Body of pancreas (tissue), 4 donors: ENCODE results near the gene AMZ2. TPM values are rescaled to one million over a fixed set of nuclear protein-coding genes. Genes with fewer than 3 reads are reported as not detected.

Experiments
- ATAC-seq: fragments of 150-250 bp; one replicate; pipeline ENCODE4 v1.9.1; 2016
- DNase-seq, 4 donors: peaks; one replicate each; pipeline ENCODE4 v3.0.0-alpha.2; 2019
- H3K27ac ChIP-seq, 4 donors: fragments of 200-600 bp; sonication (generic); 1 replicate in 3 of 4; 2 replicates in 1 of 4; pipeline versions ENCODE4 v1.5.1 to v1.6.1; 2016 to 2019; ENCODE audit warnings: mild to moderate bottlenecking in 1 of 4, mixed read lengths in 1 of 4, moderate library complexity in 1 of 4
- H3K27me3 ChIP-seq, 2 donors: fragments of 200-600 bp; sonication (generic); one replicate each; pipeline ENCODE4 v1.6.0; 2016; ENCODE audit warnings: mild to moderate bottlenecking in 1 of 2
- H3K36me3 ChIP-seq, 2 donors: fragments of 200-600 bp; sonication (generic); replicated peaks in 1 of 2; 2 replicates each; pipeline ENCODE4 v1.5.1; 2016; ENCODE audit warnings: low read depth in 2 of 2; ENCODE audit not compliant: insufficient read depth in 1 of 2
- H3K4me1 ChIP-seq: fragments of 200-600 bp; sonication (generic); one replicate; pipeline ENCODE4 v1.6.0; 2016
- H3K4me3 ChIP-seq, 2 donors: fragments of 200-600 bp; sonication (generic); 1 replicate in 1 of 2; 2 replicates in 1 of 2; pipeline ENCODE4 v1.5.1; 2016 to 2019
- H3K9me3 ChIP-seq, 3 donors: fragments of 200-600 bp; sonication (generic); 1 replicate in 2 of 3; 2 replicates in 1 of 3; pipeline ENCODE4 v1.5.1; 2016
- POLR2A ChIP-seq, 3 donors: fragments of 450-650 bp; IDR thresholded peaks; one replicate each; pipeline ENCODE4 v1.6.1; 2016; ENCODE audit warnings: antibody characterized with exemption in 3 of 3, mild to moderate bottlenecking in 2 of 3
- WGBS, 2 donors: methylation state at CpG; one replicate each; pipeline ENCODE4 v1.1.5; 2017; 5-methylcytosine and 5-hydroxymethylcytosine counted together
- intact Hi-C: fragments of 100-400 bp; cut with DNase I; formaldehyde crosslinking; loops from one replicate; pipeline ENCODE4 v1.15.1; 2023
- total RNA-seq, 2 donors: library from RNA; depleted of rRNA; stranded (reverse); fragments of >200 nt; gene quantifications; one replicate each; pipeline ENCODE4 v1.1.0, GENCODE V29; 2016
- TF ChIP-seq, protein P1 (sequence below), 7 experiments: fragments of 450-650 bp in 4 of 7; fragments of 200-600 bp in 3 of 7; sonication (generic) in 3 of 7; IDR thresholded peaks; one replicate each; pipeline ENCODE4 v1.5.1; 2016 to 2019; ENCODE audit warnings: antibody characterized with exemption in 7 of 7

The AMZ2 gene
- total RNA-seq, 2 donors from 2014 or later = 23.3 to 28.3 TPM

DNA sequence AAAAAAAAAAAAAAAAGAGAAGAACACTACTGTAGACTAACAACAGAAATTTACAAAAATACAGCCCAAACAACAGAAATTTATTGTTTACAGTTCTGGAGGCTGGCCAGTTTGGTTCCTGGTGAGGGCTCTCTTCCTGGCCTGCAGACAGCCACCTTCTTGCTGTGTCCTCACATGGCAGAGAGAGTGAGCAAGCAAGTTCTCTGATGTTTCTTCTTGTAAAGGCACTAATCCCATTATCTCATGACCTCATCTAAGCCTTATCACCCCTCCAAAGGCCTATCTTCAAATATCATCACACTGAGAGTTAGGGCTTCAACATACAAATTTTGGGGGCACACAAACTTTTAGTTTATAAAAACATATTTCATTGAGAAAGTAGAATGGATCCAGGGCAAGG, 50.8 kb downstream of the AMZ2 start:
- intact Hi-C loops = no loop called here
- Histone ChIP-seq H3K27ac (no peak overlapping the region), H3K4me3 (no peak overlapping the region), H3K36me3 (no peaks in the 10 kb centered on the region), H3K4me1 (no peaks in the 10 kb centered on the region), H3K9me3 (no peaks in the 10 kb centered on the region), H3K27me3 (no peaks in the 10 kb centered on the region)
- TF ChIP-seq, protein P1, sequence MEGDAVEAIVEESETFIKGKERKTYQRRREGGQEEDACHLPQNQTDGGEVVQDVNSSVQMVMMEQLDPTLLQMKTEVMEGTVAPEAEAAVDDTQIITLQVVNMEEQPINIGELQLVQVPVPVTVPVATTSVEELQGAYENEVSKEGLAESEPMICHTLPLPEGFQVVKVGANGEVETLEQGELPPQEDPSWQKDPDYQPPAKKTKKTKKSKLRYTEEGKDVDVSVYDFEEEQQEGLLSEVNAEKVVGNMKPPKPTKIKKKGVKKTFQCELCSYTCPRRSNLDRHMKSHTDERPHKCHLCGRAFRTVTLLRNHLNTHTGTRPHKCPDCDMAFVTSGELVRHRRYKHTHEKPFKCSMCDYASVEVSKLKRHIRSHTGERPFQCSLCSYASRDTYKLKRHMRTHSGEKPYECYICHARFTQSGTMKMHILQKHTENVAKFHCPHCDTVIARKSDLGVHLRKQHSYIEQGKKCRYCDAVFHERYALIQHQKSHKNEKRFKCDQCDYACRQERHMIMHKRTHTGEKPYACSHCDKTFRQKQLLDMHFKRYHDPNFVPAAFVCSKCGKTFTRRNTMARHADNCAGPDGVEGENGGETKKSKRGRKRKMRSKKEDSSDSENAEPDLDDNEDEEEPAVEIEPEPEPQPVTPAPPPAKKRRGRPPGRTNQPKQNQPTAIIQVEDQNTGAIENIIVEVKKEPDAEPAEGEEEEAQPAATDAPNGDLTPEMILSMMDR (IDR thresholded peaks at IDR 0.05) = no peak
- no peak for TF ChIP-seq POLR2A (IDR thresholded peaks at IDR 0.05)
- DNase-seq (no peak), ATAC-seq (no peak)

DNA sequence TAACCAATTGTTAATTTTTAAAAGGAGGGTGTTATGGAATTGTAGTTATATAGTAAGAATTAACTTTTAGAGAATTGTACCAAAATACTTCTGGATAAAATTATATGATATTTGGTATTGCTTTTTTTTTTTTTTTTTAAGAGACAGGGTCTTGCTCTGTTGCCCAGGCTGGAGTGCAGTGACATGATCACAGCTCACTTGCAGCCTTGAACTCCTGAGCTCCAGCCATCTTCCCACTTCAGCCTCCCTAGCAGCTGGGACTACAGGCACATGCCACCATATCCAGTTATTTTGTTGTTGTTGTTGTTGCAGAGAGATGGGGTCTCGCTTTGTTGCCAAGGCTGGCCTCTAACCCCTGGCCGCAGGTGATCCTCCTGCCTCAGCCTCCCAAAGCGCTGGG, 52.0 kb downstream of the AMZ2 start:
- intact Hi-C loops = no loop called here
- no peak for ATAC-seq
- Histone ChIP-seq H3K4me1 (peaks cover 1% of the 10 kb centered on the region), H3K4me3 (no peak overlapping the region), H3K36me3 (no peaks in the 10 kb centered on the region), H3K9me3 (no peaks in the 10 kb centered on the region), H3K27me3 (no peaks in the 10 kb centered on the region), H3K27ac (no peak overlapping the region)
- DNase-seq = no peak
- no peak for TF ChIP-seq POLR2A (IDR thresholded peaks at IDR 0.05)
- TF ChIP-seq, protein P1 (IDR thresholded peaks at IDR 0.05) = no peak
- 86 to 95% methylated on average over 3 of the region's 3 CpGs for WGBS, 2 donors

DNA sequence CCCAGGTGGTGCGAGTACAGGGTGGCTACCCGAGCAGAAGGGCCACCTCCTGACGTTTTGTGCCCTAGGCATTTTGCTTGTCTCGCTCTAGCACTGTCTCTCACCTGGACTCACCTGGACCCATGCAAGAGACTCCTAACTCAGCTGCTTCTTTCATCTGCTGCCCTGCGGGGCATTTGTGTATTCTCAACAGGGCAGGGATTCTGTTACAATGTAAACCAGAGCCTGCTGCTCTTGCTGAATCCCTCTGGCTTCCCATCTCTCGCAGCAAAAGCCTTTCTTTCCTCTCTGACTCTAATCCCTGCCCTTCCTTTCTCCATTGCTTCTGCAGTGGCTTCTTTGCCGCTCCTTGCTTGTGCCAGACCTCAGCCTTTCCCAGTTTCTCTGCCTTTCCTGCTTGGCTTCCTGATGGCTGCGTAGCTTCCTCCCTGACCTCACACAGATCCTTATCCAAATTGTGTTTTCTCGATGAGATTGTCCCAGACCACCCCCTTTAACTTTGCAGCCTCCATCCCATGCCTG, 53.7 kb downstream of the AMZ2 start:
- Histone ChIP-seq H3K4me1 (peaks cover 6% of the 10 kb centered on the region), H3K9me3 (no peaks in the 10 kb centered on the region), H3K27me3 (no peaks in the 10 kb centered on the region), H3K4me3 (no peak overlapping the region), H3K27ac (no peak overlapping the region), H3K36me3 (no peaks in the 10 kb centered on the region)
- intact Hi-C loops = no loop called here
- ATAC-seq (no peak), DNase-seq (no peak)
- WGBS, 2 donors = 72% methylated on average over 9 of the region's 9 CpGs
- TF ChIP-seq POLR2A (IDR thresholded peaks at IDR 0.05) = no peak
- TF ChIP-seq, protein P1 (IDR thresholded peaks at IDR 0.05) = no peak

DNA sequence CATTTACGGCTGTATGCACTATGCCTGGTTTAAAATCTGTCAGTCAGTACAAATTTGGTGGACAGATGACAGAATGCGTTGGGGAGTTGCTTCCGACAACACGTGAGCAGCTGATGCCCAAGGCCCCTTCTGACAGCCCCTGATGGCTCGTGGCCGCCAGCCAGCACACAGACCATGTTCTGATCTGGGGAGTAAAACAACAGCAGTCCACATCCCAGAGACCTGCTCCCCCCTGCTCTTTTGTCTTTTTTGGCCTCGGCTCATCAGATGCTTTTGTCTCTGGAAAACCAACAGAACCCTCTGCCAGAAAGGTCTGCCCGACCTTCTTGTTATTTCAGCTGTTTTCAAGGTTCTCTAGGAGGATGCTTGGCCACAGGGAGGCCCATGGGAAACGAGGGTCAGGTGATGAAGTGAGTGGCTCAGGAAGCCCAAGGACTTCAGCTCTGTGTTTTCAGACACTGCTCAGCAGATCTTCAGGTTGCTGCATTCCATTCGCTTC, 54.3 kb downstream of the AMZ2 start:
- 61 to 70% methylated on average over 10 of the region's 10 CpGs for WGBS, 2 donors
- TF ChIP-seq, protein P1 (IDR thresholded peaks at IDR 0.05) = no peak
- no peak for TF ChIP-seq POLR2A (IDR thresholded peaks at IDR 0.05)
- no peak for ATAC-seq
- no peak for DNase-seq
- no peaks in the 10 kb centered on the region for H3K9me3 ChIP-seq
- H3K4me3 ChIP-seq = no peak overlapping the region
- no peaks in the 10 kb centered on the region for H3K36me3 ChIP-seq
- no peak overlapping the region for H3K27ac ChIP-seq
- peaks cover 6% of the 10 kb centered on the region for H3K4me1 ChIP-seq
- no peaks in the 10 kb centered on the region for H3K27me3 ChIP-seq
- intact Hi-C loops = no loop called here

DNA sequence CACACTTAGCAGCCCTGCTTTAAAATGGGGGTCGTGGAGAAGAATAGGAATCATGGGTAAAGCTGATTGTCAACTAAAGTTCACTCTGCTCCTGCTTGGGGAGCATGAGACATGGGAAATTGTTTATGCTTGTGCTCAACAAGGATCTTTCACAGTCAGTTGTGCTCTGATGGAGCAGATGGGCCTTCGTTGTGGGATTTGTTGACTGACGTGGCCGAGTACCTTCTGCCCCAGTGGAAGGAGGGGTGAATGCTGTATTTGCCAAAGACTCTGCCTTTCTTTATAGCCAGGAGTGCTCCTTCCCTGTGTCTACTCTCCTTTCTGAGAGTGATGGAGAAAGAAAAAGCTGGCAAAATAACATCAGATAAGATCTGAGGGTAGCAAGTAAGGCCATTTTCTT, 54.8 kb downstream of the AMZ2 start:
- intact Hi-C loops = no loop called here
- Histone ChIP-seq H3K4me3 (no peak overlapping the region), H3K9me3 (no peaks in the 10 kb centered on the region), H3K27me3 (no peaks in the 10 kb centered on the region), H3K36me3 (no peaks in the 10 kb centered on the region), H3K27ac (no peak overlapping the region), H3K4me1 (peaks cover 6% of the 10 kb centered on the region)
- WGBS, 2 donors = 57 to 60% methylated on average over 4 of the region's 4 CpGs
- TF ChIP-seq, protein P1 (IDR thresholded peaks at IDR 0.05) = no peak
- TF ChIP-seq POLR2A (IDR thresholded peaks at IDR 0.05) = no peak
- no peak for DNase-seq
- no peak for ATAC-seq
